HuH-7 (cell line): ENCODE measurements around the gene SMARCA2.

ENCODE experiments used
- DNase-seq: peaks from one replicate; pipeline ENCODE4 v3.0.0; 2011; ENCODE audit warnings: low spot score

Gene SMARCA2

DNA sequence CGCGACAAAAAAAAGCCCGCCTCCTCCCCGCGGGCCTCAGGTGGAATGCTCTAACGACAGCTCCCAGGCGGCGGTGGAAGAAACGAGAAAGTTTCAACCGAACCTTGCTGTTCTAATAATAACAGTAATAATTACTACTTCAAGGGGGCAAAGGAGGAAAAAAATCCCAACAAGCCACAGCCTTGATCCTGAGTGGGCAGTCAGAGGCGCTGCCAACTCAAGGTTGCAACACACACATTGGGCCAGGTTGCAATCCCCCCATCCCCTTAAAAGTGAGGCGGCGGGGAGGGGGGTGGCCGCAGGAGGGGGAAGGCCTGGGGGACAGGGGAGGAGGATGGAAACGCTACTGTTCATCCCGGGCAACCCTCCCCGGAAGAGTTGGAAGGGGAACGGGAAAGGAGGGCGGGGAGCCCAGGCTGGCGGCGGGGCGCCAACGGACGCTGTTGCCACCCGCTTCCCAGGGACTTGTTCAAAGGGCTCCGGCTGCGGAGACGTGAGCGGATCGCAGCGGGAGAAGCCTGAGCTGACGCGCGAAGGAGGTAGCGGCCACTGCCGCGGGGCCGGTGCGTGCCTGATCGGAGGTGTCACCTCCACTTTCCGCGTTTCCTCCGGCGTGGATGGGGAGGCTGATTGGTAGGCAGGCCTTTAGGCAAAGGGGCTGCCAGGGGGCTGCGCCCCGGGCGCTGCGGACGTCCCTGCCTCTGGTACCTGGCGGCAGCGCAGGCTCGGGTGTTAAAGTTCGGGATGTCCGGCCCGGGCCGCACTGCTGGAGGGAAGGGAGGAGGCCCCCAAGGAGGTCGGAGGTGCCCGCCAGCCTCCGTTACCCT is 647 bp downstream of the SMARCA2 start:
- peak; percentile 15 for DNase-seq

DNA sequence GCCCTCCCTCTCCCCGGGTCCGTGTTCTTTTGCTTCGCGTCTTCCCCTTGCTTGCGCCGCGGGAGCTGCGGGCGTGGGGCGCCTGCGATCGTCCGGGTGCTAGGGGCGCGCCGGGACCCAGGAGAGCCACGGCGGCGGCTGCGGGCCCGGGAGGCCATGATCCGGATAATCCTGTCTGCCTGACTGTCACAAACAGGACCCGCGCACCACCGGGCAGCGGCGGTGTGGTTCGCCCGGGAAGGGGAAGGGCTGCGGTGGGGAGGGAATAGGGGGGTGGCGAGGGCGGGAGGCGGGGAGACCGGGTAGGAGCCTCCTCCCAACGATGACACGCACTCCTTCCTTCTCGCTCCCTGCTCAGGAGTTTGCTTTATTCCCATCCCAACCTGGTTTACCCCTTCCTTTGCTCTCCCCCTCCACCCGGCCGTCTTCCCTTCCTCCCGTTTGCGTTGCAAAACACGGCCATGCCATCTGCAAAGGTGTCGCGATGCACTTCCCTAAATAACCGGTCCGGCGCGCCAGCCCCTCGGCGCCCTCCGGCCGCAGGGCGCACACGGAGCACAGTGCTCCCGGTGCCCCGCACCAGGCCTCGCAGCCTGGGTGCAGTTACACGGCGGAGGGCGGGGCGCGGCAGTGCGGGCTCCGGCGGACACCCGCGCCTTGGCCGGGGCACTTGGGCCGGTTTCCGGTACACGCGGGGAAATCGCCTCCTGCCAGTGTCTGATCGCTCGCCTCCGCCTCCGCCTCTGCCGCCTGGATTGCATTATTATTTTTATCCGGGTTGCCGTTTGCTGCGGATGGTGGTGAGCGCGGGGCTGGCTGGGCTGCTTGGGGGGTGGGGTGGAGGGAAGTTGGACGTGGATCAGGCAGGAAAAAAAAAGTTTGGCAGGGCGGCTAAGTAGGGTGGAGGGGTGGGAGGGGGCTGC is 1.5 kb downstream of the SMARCA2 start:
- DNase-seq: peak; percentile 26

DNA sequence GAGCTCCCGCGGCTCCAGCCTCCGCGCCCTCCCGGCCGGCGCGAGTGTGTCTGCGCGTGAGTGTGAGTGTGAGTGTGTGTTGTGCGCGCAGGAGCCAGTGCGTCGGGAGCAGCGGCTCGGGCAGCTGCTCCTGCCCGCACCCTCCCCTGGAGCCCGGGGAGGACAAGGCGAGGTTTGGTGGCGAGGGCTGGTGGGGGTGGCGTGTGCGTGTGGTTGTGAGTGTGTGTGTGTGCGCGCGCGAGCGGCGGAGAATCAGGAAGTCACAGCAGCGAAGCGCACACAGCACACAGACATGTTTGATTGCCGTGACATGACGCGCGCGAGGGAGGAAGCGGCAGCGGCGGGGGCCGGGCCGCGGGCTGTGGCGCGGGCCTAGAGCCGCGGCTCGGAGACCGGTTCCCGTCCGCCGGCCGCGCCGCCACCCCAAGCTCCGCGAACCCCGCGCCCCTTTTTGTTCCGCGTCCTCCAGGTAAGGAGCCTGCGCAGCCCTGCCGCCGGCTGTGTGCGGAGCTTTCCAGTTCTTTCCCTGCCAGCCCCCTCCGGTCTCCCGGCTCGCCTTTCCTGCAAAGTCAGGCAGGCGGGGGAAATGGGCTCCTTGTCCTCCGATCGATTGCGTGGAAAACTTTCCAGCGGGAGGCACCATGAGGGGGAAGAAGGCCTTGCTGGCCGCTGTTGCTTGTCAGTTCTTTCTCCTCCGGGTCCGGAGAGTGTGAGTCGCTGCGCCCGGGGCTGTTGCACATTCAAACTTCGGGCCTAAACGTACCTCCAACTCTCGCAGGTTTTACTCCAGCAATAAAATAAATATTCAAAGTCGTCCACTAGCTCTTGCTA is 2.4 kb downstream of the SMARCA2 start:
- DNase-seq: peak; percentile 22

DNA sequence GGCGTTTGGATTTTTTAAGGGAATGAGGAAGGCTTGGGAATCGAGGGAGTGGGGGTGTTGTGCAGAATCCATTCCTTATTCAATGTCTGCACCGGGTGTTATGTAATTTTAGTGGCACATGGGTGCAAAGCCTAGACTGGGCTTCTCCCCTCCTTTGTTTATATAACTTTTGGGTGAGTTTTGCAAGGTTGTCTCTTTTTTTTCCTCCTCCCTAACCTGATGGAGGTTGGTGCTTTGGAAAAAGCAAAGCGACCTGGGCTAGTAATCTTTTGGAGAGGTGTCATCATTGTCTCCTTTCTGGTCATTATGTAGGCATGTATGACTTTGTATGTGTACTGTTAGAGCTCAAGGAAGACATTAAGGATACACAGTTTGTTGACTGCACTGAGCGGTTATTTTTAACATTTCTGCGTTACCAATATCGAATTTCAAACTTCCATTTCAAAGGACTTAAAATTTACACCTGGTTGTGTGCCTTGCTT is 3.1 kb downstream of the SMARCA2 start:
- DNase-seq: no peak

DNA sequence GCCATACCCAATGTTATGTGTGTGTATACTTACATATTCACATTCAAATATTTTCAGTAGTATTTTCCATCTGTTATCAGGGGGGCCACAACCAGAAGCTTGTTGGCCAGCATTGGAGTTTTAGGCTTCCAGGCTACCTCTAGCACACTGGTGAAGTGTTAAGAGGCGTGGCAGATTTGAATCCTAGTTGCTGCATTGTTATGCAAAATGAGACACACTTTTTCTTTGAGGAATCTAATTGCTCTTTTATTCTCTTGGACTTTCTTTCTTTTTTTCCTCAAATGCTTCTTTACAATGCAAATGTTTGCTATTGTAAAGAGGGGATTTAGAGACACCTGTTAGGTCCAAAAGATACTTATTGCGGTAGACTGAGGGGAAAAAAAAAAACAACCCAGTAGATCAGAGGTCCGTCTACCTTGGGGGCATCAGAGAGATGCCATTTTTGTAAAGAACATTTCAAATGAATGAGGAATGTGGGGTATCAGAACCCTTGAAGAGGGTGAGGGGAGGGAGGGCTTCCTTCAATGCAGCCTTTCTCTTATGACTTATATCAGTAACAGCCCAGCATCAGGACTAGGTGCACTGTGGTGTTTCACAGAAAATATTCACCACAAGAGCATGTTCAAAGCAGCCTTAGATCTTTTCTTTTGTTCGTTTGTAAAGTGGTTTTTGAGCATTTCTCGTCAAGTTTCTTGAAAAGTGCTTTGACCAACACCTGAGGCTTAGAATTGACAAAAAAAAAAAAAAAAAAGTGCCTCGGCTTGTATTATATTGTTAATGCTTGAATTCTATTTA is 3.8 kb downstream of the SMARCA2 start:
- DNase-seq: no peak

DNA sequence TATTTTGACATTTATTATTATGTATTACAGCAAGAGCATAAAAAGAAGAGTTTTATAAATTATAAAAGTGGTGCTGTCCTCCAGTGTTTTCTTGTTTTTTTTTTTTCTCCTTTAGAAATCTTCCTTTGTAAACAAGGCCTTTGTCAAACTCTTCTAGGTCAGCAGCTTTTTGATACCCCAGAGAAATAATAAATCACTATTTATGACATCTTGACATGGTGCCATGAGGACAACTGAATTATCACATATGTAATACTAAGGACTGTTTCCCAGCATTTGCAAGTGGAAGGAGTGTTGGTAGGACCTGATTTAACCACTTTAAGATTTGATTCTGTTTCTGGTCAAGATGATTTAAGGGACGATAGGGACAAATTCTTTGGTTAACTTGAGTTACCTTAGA is 4.6 kb downstream of the SMARCA2 start:
- no peak for DNase-seq

DNA sequence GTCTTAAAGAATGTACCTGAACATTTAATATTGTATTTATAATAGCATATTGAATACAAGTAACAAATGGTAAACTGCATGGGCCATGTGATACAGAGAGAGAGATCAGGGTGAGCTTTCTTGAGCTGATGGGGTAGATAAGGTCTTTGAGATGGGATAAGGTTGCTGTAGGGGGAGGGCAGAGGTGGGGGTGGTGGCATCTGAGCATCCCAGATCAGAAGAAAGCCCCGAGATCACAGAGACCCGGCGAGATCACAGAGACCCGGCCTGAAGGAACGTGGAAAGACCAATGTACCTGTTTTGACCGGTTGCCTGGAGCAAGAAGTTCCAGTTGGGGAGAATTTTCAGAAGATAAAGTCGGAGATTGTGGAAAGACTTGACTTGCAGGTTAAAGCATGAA is 6.6 kb downstream of the SMARCA2 start:
- no peak for DNase-seq

DNA sequence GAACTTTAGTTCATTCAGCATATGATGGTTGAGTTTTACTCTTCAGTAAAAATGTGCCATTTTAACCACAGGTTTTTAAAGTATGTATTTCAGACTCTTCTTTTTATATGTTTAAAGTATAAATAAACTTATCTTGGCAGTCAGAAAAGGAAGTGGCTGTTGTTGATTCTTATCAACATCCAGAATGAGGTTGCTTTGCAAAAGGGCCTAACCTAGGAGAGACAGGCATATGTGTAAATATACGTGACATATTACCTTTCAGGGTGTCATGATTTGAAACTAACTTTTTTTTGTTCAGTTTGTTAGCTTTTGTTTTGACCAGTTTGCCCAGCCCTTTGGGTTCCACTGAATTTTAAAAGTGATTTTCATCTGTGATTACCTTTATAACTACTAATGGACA is 7.4 kb downstream of the SMARCA2 start:
- no peak for DNase-seq

DNA sequence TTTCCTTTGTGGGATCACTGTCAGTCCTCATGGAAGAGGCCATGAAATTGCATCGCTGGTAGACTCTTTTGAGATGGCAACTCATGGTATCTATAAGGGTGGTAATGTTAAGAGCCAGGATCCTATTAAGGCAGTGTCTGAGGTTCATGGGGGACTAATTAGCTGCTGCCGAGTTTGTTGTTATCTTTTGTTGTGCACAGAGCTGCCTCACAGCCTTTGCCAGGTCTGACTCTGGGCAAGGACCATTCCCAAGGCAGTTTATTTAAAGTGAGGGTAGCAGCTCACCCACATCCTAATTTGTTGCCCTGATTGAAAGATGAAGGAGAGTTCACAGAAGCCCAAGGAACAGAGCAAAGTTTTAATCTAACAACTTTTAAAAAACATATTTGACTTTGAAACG is 7.9 kb downstream of the SMARCA2 start:
- no peak for DNase-seq

DNA sequence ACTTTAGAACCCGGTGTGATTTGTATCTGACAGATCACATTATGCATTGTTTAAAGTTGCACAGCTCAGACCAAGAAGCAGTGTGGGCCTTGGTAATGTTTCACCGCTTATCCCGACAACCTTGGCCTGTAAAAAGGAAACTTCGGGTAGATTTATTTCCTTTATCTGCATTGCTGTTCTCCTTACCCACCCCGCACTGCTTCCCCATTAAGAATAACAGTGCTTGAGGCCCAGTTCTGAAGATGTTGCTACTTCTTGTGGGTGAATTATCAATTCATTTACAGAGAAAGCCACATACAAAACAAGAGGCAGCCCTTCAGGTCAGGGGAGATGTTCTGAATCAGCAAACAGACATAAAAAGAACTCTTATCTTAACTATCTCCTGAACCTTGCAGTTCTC is 8.4 kb downstream of the SMARCA2 start:
- no peak for DNase-seq

DNA sequence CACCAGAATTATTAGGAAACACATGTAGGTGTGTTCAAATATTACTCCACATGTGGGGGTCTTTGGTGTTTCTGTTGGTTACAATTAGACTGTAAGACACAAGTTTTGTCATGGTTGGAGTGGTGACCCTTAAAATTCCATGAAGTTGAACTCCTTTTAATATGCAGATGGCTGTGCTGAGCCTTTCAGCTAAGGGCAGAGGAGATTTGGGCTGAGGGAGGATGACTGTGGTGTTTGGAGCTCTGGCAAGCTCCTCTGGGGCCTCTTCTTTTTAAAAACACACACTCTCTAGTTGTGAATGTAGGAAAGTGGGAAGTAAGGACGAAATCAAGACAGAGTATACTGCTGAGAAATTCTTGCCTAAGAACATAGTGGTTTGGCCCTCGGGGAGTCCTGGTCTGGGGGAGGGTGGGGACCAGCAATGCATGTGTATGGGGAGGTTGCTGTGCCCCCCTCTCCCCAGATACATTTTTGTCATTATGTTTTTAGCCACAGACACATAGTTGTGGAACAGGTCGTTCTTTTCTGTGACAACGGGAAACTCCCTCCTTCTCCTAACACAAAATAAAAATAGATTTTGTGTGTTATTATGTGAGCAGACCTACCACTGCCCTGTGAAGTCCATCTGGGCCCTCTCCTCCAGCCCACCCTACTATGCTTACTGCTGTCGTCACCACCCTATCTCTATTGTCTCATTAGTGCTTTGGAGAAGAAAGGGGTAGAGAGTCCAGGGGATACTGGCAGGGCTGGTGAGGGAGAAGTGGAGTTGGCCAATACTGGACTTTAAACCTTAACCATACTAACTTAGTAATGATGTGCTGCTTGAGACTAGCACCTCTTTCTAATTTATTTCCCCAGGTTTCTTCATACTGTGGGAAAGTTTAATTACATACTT is 10.0 kb downstream of the SMARCA2 start:
- DNase-seq: no peak

DNA sequence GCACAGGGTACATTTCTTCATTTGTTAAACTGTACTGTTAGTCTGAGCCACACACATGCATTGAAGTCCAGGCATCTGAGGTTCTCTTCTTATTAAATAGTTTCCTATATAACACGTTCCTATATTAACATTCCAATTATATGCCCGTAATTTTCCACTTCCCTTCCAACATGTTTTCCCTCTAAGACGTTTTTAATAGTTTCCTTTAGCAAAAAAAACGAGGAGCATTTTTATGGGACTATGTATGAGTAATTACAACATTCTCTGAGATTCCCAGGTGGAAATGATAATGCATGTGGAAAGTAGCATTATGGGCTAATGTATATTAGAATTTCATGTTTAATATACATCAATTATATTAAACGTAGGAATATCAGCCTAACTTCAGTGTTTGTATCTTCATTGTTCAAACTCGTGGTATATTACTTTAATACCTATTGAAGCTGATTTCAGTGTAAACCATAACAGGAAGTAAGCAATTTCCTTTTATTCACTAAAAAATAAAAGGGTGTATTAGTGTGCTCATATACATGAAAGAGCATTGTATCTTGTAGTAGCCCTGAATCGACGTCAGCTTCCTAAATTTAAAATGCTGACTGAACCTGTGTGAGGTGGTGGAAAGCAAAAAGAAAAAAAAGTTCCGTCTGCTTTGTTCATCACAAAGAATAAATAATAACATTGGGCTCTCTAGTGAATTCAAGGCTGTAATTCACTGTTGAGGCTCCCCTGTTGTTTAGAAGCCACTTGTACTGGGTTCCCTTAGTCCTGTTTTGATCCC is 11.3 kb downstream of the SMARCA2 start:
- DNase-seq: no peak

DNA sequence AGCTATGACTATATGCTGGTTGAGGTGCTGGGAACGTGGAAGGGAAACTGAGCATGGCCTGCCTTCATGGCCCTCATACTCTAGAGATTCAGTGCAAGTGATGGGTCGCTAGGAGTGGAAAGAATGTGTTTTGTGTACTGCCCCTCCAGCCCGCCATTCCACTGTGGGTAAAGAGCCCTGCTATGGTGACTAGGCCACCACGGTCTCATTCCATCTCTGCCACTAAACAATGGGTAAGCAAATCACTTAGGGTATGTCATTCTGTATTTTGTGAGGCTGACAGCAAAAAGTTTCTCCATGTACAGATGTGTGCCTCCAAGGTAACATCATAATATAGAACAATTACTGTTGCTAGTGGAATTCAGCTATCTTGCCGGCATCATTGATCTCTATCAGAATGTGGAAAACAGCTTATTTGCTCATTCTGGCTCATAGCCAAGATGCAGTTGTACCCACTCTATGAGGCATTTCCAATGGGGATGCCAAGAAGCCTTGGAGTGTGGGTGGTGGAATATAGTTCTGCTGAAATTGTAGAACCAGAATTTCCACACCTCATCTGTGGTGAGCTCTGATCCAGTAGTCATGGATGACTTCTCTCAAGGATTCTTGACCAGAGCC is 12.5 kb downstream of the SMARCA2 start:
- no peak for DNase-seq

DNA sequence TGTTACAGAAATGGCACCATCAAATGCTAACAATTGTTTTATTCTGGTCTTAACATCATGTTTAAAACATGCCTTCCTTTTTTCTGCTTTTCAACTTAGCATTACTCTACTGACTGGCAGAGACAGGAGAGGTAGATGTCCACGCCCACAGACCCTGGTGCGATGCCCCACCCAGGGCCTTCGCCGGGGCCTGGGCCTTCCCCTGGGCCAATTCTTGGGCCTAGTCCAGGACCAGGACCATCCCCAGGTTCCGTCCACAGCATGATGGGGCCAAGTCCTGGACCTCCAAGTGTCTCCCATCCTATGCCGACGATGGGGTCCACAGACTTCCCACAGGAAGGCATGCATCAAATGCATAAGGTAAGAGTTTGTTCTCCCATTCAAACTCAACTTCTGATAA is 13.7 kb downstream of the SMARCA2 start:
- no peak for DNase-seq

DNA sequence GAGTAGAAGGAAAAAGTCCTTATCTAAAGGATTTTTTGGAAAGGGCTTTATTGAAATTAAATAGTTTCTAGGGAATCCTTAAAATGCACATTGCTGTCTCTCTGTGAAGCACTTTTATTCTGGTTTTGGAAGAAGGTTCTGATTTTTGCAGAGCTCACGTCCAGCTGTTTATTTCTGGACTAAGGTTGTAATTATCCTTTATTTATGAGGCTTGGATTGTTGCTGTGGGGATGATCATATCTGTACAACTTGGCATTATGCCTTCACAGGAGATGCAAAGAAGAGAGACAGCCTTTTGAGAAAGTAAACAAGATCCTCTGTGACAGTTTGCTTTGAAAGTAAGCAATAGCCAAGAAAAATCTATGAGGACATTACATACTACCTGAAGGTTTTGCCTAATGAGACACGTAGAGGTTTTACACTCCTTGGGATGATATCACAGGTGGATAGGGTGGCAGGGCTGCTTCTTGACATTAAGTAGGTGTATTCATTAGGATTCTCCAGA is 14.6 kb downstream of the SMARCA2 start:
- DNase-seq: no peak

DNA sequence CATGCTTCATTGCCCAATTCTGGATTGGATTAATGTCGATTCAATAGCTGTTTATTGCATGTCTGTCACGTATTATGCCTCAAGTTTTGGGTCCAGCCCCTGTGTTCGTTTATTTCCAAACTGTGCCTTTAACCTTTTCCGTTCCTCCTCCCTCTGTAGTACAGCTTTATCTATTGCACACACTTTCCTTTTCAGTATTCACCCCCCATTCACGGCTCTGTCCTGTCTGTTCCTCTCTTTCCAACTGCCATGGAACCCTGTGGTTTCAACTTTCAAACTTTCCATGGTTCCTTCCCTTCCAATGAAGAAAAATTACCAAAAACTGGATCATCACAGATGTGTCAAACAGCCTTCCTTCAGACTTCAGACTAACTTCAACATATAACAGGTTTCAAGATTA is 17.1 kb downstream of the SMARCA2 start:
- no peak for DNase-seq

DNA sequence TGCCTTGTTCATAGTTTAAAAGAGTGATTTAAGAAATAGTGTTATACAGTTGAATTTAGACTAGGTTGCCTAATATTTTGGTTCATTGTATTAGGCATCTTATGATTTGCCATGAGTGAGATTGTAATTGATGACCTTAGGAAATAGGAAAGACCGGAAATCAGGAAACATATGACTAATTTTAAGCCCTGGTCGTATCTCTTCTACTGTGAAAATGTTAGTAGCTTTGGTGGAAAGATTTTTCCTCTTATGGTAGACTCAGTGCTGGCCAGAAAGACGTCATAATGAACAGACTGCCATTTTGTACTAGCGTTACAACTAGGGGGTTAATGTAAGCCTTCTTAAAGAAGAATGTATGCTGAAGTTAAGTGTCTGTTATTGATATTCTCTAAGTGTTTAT is 21.7 kb downstream of the SMARCA2 start:
- no peak for DNase-seq

DNA sequence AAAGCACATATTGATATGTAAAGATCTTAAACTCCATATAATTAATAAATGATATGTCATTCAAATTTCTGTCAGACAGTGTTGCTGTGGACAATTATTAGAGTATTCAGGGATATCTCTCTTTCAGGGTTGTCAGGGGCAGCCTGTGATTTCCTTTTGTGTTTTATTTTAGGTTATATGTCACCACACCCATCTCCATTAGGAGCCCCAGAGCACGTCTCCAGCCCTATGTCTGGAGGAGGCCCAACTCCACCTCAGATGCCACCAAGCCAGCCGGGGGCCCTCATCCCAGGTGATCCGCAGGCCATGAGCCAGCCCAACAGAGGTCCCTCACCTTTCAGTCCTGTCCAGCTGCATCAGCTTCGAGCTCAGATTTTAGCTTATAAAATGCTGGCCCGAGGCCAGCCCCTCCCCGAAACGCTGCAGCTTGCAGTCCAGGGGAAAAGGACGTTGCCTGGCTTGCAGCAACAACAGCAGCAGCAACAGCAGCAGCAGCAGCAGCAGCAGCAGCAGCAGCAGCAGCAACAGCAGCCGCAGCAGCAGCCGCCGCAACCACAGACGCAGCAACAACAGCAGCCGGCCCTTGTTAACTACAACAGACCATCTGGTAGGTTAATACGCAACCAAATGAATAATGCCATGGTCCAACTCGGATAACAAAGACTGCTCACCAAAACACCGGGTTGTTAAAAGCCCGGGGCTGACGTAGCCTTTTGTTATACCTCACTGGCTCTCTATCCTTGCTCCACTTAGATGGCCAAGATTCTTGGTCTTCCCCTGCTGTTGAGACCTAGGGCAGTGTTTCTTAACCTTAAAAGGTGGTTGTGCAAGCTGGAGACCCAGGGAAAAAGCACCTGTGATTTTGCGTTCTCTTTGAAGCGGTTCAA is 24.4 kb downstream of the SMARCA2 start:
- DNase-seq: no peak
